Right renal cortex interstitium (tissue), 3 donors: ENCODE measurements around the gene FAM217B. TPM values are rescaled to one million over a fixed set of nuclear protein-coding genes. Genes with fewer than 3 reads are reported as not detected.

Experiments
- DNase-seq, 3 donors: peaks; one replicate each; pipeline ENCODE4 v3.0.0-alpha.2; 2013; ENCODE audit warnings: low read depth in 3 of 3, low spot score in 2 of 3
- polyA plus RNA-seq, 3 donors: library from polyadenylated mRNA; unstranded; fragments of 120-200 nt; gene quantifications; one replicate each; pipeline ENCODE4 v1.2.1, GENCODE V29; 2013; ENCODE audit not compliant: insufficient read length in 3 of 3

FAM217B gene
- polyA plus RNA-seq, 3 donors = 22.8 to 24.0 (median 22.8) TPM

GRCh38 chr20:59972037-59972801 is 32.0 kb downstream of the FAM217B start:
- DNase-seq = no peak

- DNase-seq = peak in 2 of 3 donors; percentile 32 to 51
Observed at GRCh38 chr20:59976156-59976782, 36.1 kb downstream of the FAM217B start.

- no peak for DNase-seq
Observed at GRCh38 chr20:59977086-59977485, 36.9 kb downstream of the FAM217B start.

GRCh38 chr20:59983076-59983475 is 42.9 kb downstream of the FAM217B start:
- no peak for DNase-seq

- DNase-seq = no peak
Observed at GRCh38 chr20:59984541-59984940, 44.4 kb downstream of the FAM217B start.

DNA sequence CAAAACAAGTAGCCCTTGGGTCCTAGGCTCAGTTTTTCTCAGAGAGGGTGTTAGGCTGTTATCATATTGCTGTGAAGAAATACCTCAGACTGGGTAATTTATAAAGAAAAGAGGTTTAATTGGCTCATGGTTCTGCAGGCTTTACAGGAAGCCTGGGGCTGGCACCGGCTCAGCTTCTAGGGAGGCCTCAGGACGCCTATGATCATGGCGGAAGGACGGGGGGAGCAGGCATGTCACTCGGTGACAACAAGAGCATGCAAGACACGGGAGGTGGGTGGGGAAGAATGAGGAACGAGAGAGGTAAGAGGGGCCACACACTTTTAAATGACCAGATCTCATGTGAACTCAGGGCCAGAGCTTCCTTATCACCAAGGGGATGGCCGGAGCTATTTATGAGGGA is 45.0 kb downstream of the FAM217B start:
- DNase-seq = no peak

DNA sequence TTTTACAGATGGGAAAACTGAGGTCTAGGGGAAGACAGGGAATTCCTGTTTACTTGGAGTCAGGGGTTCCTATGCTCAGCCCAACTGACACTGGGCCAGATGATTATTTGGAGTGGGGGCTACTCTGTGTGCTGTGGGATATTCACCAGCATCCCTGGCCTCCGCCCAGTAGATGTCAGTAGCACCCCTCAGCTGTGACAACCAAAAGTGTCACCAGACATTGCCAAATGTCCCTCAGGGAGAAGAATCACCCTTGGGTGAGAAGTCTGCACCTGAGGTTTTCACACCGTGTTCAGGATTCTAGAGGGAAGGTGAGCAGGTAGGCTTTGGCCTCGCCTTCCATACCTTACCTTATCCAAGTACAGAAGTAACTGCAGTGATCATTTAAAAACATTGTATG is 45.7 kb downstream of the FAM217B start:
- DNase-seq = no peak

DNA sequence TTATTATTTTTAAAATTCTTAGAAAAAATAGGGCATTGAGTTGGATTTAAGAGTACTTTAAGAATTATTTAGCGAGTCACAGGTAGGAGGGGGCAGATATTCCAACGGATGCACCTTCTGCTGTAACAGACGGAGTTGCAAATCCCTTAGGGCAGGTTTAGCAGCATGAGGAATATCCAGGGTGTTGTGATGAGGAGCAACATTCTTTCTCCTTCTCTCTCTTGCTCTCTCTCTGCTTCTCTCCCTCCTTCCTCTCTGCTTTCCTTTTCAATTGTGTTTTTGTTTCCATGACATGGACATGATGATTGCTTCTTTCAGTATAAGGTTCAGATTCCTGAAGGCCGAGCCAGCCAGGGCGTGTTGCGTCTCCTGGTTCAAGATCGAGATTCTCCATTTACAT is 46.9 kb downstream of the FAM217B start:
- DNase-seq = no peak

DNA sequence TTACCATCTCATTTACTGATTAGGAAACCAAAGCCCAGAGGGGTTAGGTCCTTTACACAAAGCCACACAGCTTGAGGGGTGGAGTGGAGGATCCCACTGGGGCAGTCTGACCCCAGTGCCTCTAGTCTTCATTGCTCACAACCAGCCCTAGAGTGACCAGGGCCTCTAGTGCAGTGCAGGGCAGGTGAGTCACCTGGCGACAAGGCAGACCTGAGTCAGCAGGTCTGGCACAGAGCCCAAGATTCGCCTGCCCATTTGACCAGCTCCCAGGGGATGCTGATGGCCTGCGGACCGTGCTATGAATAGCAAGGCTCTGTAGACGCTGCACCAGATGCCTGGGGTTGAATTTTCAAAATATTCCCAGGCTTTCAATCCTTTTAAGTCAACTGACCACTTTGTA is 48.0 kb downstream of the FAM217B start:
- DNase-seq = no peak

DNA sequence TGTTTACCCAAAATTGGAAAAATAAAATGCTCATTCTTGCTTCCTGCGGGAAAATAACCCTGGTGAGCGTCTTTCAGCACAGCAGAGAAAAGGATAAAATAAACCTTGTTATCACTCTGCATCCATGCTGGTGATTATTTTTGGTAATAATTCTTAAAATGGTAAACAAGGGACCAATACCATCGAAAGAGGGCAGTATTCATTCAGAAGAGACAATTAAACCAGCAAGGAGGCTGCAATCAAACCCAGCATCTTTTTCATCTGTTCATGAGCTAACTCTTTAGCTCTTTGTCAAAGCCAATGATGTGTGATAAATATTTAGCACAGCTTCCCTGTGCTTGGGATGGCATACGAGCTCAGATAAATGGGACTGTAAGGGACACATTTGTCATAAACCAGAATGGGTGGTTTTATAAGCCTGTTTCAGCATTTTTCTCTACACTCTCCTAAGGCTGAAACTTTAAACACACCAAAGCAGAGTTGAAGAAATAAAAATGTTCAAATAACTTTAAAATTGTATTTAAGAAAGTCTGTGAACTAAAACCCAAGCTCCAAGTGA is 52.4 kb downstream of the FAM217B start:
- no peak for DNase-seq

GRCh38 chr20:59993736-59994430 is 53.7 kb downstream of the FAM217B start:
- no peak for DNase-seq

- DNase-seq = no peak
Observed at GRCh38 chr20:59994697-59995122, 54.5 kb downstream of the FAM217B start.

GRCh38 chr20:59996108-59996507 is 55.9 kb downstream of the FAM217B start:
- no peak for DNase-seq

DNA sequence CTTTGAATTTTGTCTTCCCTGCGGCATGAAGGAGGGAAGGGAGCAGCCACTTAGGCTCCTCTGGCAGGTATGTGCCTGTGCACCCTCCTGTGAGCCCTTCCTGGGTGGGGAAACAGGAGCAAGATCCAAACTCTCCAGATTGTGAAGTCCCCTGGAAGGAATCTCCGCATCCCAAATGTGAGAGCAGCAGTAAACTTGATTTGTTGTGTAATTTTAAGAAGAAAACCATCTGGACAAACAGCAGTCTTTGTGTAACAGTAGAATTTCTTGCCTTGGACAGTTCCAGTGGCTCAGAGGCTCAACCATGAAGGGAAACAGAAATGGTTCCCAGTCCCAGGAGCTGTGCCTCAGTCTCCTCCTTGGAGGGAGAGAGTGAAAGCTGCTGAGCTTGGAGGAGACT is 57.7 kb downstream of the FAM217B start:
- no peak for DNase-seq

Other genes starting within 250 kb of the FAM217B start
- gene SYCP2, start 6.8 kb upstream of the FAM217B start, polyA plus RNA-seq = 1 to 10 TPM; 4.9 to 6.9 (median 6.6) TPM
- 1 to 10 TPM; 6.1 to 6.6 (median 6.4) TPM for gene PPP1R3D, start 84 bp upstream of the FAM217B start, polyA plus RNA-seq
- gene CDH26, start 18.0 kb downstream of the FAM217B start, polyA plus RNA-seq = under 1 TPM; 0.44 to 0.98 (median 0.75) TPM